GM18511 (cell line): ENCODE data around the gene ZNF195.
"Not testable (repeated sequence)": the region's sequence is repeated elsewhere in the genome, so short reads cannot be mapped to it uniquely, and the experiment has no call there.

ENCODE experiments used
- ATAC-seq: cut with Tn5 transposase; IDR thresholded peaks from one replicate; pipeline ENCODE4 v1.9.1; 2021; ENCODE audit warnings: mild to moderate bottlenecking, moderate library complexity; ENCODE audit not compliant: unreplicated experiment

ZNF195 gene

GRCh38 chr11:3356858-3357257 is 22.1 kb downstream of the ZNF195 start:
- no peak for ATAC-seq

- ATAC-seq, result no peak
These were observed 25.9 kb downstream of the ZNF195 start for GRCh38 chr11:3353066-3353465.

- no peak for ATAC-seq
These were observed 31.8 kb downstream of the ZNF195 start for GRCh38 chr11:3347127-3347526.

- ATAC-seq, result no peak
These were observed 32.4 kb downstream of the ZNF195 start for GRCh38 chr11:3346587-3346986.

GRCh38 chr11:3345736-3346135 is 33.2 kb downstream of the ZNF195 start:
- no peak for ATAC-seq

- no peak for ATAC-seq
These were observed 34.4 kb downstream of the ZNF195 start for GRCh38 chr11:3344327-3345174.

GRCh38 chr11:3342709-3343108 is 36.2 kb downstream of the ZNF195 start:
- ATAC-seq, result no peak

- ATAC-seq, result no peak
These were observed 37.6 kb downstream of the ZNF195 start for GRCh38 chr11:3341298-3341697.

GRCh38 chr11:3340025-3340424 is 38.9 kb downstream of the ZNF195 start:
- no peak for ATAC-seq

GRCh38 chr11:3339340-3339624 is 39.7 kb downstream of the ZNF195 start:
- no peak for ATAC-seq

GRCh38 chr11:3338569-3339339 is 40.2 kb downstream of the ZNF195 start:
- no peak for ATAC-seq

GRCh38 chr11:3336420-3336819 is 42.5 kb downstream of the ZNF195 start:
- ATAC-seq, result not testable (repeated sequence)

- ATAC-seq, result not testable (repeated sequence)
These were observed 45.8 kb downstream of the ZNF195 start for GRCh38 chr11:3333157-3333556.

GRCh38 chr11:3331078-3331477 is 47.9 kb downstream of the ZNF195 start:
- ATAC-seq, result not testable (repeated sequence)

- not testable (repeated sequence) for ATAC-seq
These were observed 48.9 kb downstream of the ZNF195 start for GRCh38 chr11:3330064-3330463.

GRCh38 chr11:3328503-3328902 is 50.4 kb downstream of the ZNF195 start:
- ATAC-seq, result not testable (repeated sequence)

GRCh38 chr11:3326450-3326849 is 52.5 kb downstream of the ZNF195 start:
- not testable (repeated sequence) for ATAC-seq

GRCh38 chr11:3324724-3325123 is 54.2 kb downstream of the ZNF195 start:
- ATAC-seq, result not testable (repeated sequence)
